IMR-90 (cell line): ENCODE data around the gene ZSCAN16. TPM values are rescaled to one million over a fixed set of nuclear protein-coding genes. Genes with fewer than 3 reads are reported as not detected.

Source experiments
- ATAC-seq: fragments of 200-7000 bp; cut with Tn5 transposase; 2 replicates; pipeline ENCODE4 v1.9.1; 2020; ENCODE audit warnings: low read depth, mild to moderate bottlenecking, moderate library complexity
- BruUV-seq: library from RNA; stranded (reverse); fragments of 400-500 nt; replicated peaks from 2 replicates; lab custom pipeline; 2021; lab: Mats Ljungman, UMichigan
- CTCF ChIA-PET: fragments of 300-600 bp; formaldehyde crosslinking; extraction: SDS; loops from one replicate; lab custom pipeline; 2021; ENCODE audit warnings: antibody characterized with exemption; lab: Yijun Ruan, JAX
- POLR2A ChIA-PET: fragments of 300-600 bp; sonication (Branson Sonifier 250); formaldehyde crosslinking; loops from one replicate; lab custom pipeline; 2022; ENCODE audit warnings: antibody characterized with exemption; ENCODE audit not compliant: unreplicated experiment; lab: Charles Lee
- DNase-seq: peaks from one replicate; pipeline ENCODE4 v3.0.0; 2013
- H2AFZ ChIP-seq: replicated peaks from 2 replicates; pipeline ENCODE3; 2013; ENCODE audit warnings: low read length, mild to moderate bottlenecking; ENCODE audit not compliant: poor library complexity
- H2AK5ac ChIP-seq: 2 replicates; pipeline ENCODE4 v1.6.1; 2013; ENCODE audit warnings: low read depth, low read length, inconsistent platforms
- H2AK9ac ChIP-seq: replicated peaks from 2 replicates; pipeline ENCODE3; 2013; ENCODE audit warnings: mild to moderate bottlenecking, low read depth, low read length, moderate library complexity; ENCODE audit not compliant: poor library complexity
- H2BK120ac ChIP-seq: 2 replicates; pipeline ENCODE4 v1.6.1; 2013; ENCODE audit warnings: low read depth, low read length, inconsistent platforms
- H2BK15ac ChIP-seq: 3 replicates; pipeline ENCODE4 v1.6.1; 2013; ENCODE audit warnings: low read depth, low read length, inconsistent platforms
- H2BK20ac ChIP-seq: 2 replicates; pipeline ENCODE4 v1.6.1; 2013; ENCODE audit warnings: low read depth, mild to moderate bottlenecking, inconsistent platforms, low read length, moderate library complexity
- H2BK5ac ChIP-seq: 2 replicates; pipeline ENCODE4 v1.6.1; 2013; ENCODE audit warnings: mild to moderate bottlenecking, low read depth, low read length, inconsistent platforms; ENCODE audit not compliant: poor library complexity, severe bottlenecking
- H3K14ac ChIP-seq: replicated peaks from 2 replicates; pipeline ENCODE4 v1.6.1; 2013; ENCODE audit warnings: low read depth, low read length, inconsistent platforms
- H3K18ac ChIP-seq: 2 replicates; pipeline ENCODE4 v1.6.1; 2013; ENCODE audit warnings: low read depth, low read length, control low read depth
- H3K23ac ChIP-seq: 2 replicates; pipeline ENCODE4 v1.6.1; 2013; ENCODE audit warnings: low read depth, low read length, inconsistent platforms
- H3K27ac ChIP-seq: 2 replicates; pipeline ENCODE4 v1.5.1; 2013; ENCODE audit warnings: mild to moderate bottlenecking, control low read depth, low read length; ENCODE audit not compliant: insufficient read depth
- H3K27me3 ChIP-seq: 2 replicates; pipeline ENCODE4 v1.6.1; 2013; ENCODE audit warnings: low read length; ENCODE audit not compliant: control insufficient read depth, insufficient read depth
- H3K36me3 ChIP-seq: 2 replicates; pipeline ENCODE4 v1.6.1; 2013; ENCODE audit warnings: low read length, mixed read lengths; ENCODE audit not compliant: control insufficient read depth, insufficient read depth
- H3K4ac ChIP-seq: 2 replicates; pipeline ENCODE4 v1.6.1; 2013; ENCODE audit warnings: low read depth, low read length, inconsistent platforms
- H3K4me1 ChIP-seq: 2 replicates; pipeline ENCODE4 v1.6.1; 2013; ENCODE audit warnings: low read length, mixed read lengths; ENCODE audit not compliant: control insufficient read depth, insufficient read depth
- H3K4me2 ChIP-seq: 2 replicates; pipeline ENCODE4 v1.6.1; 2013; ENCODE audit warnings: low read depth, mild to moderate bottlenecking, control low read depth, low read length, moderate library complexity
- H3K4me3 ChIP-seq: 2 replicates; pipeline ENCODE4 v1.5.1; 2013; ENCODE audit warnings: low read depth, mild to moderate bottlenecking, control low read depth, low read length, moderate library complexity; ENCODE audit not compliant: insufficient read depth
- H3K56ac ChIP-seq: 2 replicates; pipeline ENCODE4 v1.6.1; 2013; ENCODE audit warnings: low read length, inconsistent platforms; ENCODE audit not compliant: insufficient read depth; ENCODE audit errors: extremely low read depth
- H3K79me1 ChIP-seq, 2 experiments: 2 replicates each; pipeline ENCODE4 v1.6.1; 2013; ENCODE audit warnings: low read length in 2 of 2, inconsistent platforms in 1 of 2, low read depth in 1 of 2
- H3K9ac ChIP-seq: 2 replicates; pipeline ENCODE4 v1.6.1; 2013; ENCODE audit warnings: low read depth, low read length, control low read depth
- H3K9me1 ChIP-seq: 2 replicates; pipeline ENCODE4 v1.6.1; 2013; ENCODE audit warnings: low read length, inconsistent platforms; ENCODE audit not compliant: insufficient read depth
- H3K9me3 ChIP-seq: 2 replicates; pipeline ENCODE4 v1.6.1; 2013; ENCODE audit warnings: low read length; ENCODE audit not compliant: control insufficient read depth, insufficient read depth
- H4K20me1 ChIP-seq: 2 replicates; pipeline ENCODE4 v1.6.1; 2013; ENCODE audit warnings: low read length, inconsistent platforms; ENCODE audit not compliant: insufficient read depth
- H4K5ac ChIP-seq: 2 replicates; pipeline ENCODE4 v1.6.1; 2013; ENCODE audit warnings: mild to moderate bottlenecking, low read depth, low read length, control low read depth
- H4K8ac ChIP-seq, 2 experiments: 2 replicates each; pipeline ENCODE4 v1.6.1; 2013; ENCODE audit warnings: low read depth in 2 of 2, low read length in 2 of 2, control low read depth in 1 of 2, inconsistent platforms in 1 of 2
- H4K91ac ChIP-seq: 2 replicates; pipeline ENCODE4 v1.6.1; 2013; ENCODE audit warnings: low read depth, low read length, inconsistent platforms; ENCODE audit not compliant: insufficient read depth
- BHLHE40 ChIP-seq: fragments of 150-350 bp; IDR thresholded peaks from 2 replicates; pipeline ENCODE4 v1.6.1; 2016; ENCODE audit warnings: mild to moderate bottlenecking, low read depth, low read length
- CEBPB ChIP-seq: IDR thresholded peaks from 2 replicates; pipeline ENCODE4 v1.6.1; 2012; ENCODE audit warnings: low read depth, low read length, improper control_type of control experiment
- CHD1 ChIP-seq: IDR thresholded peaks from 2 replicates; pipeline ENCODE4 v1.6.1; 2012; ENCODE audit warnings: low read depth, low read length, improper control_type of control experiment
- FOS ChIP-seq: fragments of 150-350 bp; IDR thresholded peaks from 2 replicates; pipeline ENCODE4 v1.6.1; 2016; ENCODE audit warnings: low read depth, low read length
- MAFK ChIP-seq: IDR thresholded peaks from 2 replicates; pipeline ENCODE4 v1.6.1; 2012; ENCODE audit warnings: low read depth, low read length, improper control_type of control experiment
- MXI1 ChIP-seq: IDR thresholded peaks from 2 replicates; pipeline ENCODE4 v1.6.1; 2012; ENCODE audit warnings: low read depth, mild to moderate bottlenecking, low read length, moderate library complexity, borderline replicate concordance
- POLR2A ChIP-seq: IDR thresholded peaks from 2 replicates; pipeline ENCODE4 v1.6.1; 2012; ENCODE audit warnings: mild to moderate bottlenecking, low read depth, low read length
- RAD21 ChIP-seq: IDR thresholded peaks from 2 replicates; pipeline ENCODE4 v1.6.1; 2012; ENCODE audit warnings: low read length, improper control_type of control experiment
- SMC3 ChIP-seq: fragments of 150-350 bp; IDR thresholded peaks from 2 replicates; pipeline ENCODE4 v1.6.1; 2016; ENCODE audit warnings: low read depth, mild to moderate bottlenecking, antibody characterized with exemption, low read length, moderate library complexity
- WGBS, 2 experiments: methylation state at CpG; one replicate each; pipeline versions ENCODE4 v1.1.5 to v1.1.7; 2013; ENCODE audit warnings: missing lambda C conversion rate in 2 of 2; ENCODE audit not compliant: insufficient read length in 1 of 2; ENCODE audit errors: extremely low coverage in 2 of 2; 5-methylcytosine and 5-hydroxymethylcytosine counted together
- dilution Hi-C: fragments of 300-500 bp; cut with HindIII; formaldehyde crosslinking; loops from one replicate; pipeline ENCODE4 v1.14.3; 2018; ENCODE audit warnings: low sequenced_read_pairs; ENCODE audit not compliant: unreplicated experiment
- in situ Hi-C: fragments of 300-500 bp; cut with MboI; formaldehyde crosslinking; loops from 3 replicates; pipeline ENCODE4 v1.14.3; 2019; ENCODE audit warnings: low sequenced_read_pairs, inconsistent platforms, mixed read lengths
- intact Hi-C: fragments of 100-400 bp; cut with micrococcal nuclease; formaldehyde crosslinking; loops from 2 replicates; pipeline ENCODE4 v1.10.0; 2022
- polyA plus RNA-seq, 3 experiments: library from polyadenylated mRNA; depleted of rRNA; stranded (reverse); fragments of >200 nt; gene quantifications; 2 replicates each; pipeline ENCODE4 v1.2.3, GENCODE V29; 2012; ENCODE audit warnings: low replicate concordance in 1 of 3
- total RNA-seq: library from RNA; depleted of rRNA; stranded (reverse); fragments of >200 nt; gene quantifications from 2 replicates; pipeline ENCODE4 v1.2.3, GENCODE V29; 2012
- TF ChIP-seq, protein P1 (sequence below): fragments of 150-350 bp; IDR thresholded peaks from 2 replicates; pipeline ENCODE4 v1.6.1; 2017; ENCODE audit warnings: mild to moderate bottlenecking, antibody characterized with exemption, low read length, low read depth

The ZSCAN16 gene
- total and polyA plus RNA-seq, 2 of the 4 experiments (the other 2 are of a cell fraction), result 1.8 to 3.0 TPM

- Histone ChIP-seq H3K36me3 (no peaks in the 10 kb centered on the region; the same call in 1 of the 2 replicates), H2BK15ac (no peak overlapping the region), H3K23ac (no peak overlapping the region), H3K4ac (no peak overlapping the region), H3K4me1 (peaks cover 2% of the 10 kb centered on the region; the same call in 1 of the 2 replicates), H3K56ac (no peak overlapping the region), H4K91ac (no peak overlapping the region), H3K9me1 (no peaks in the 10 kb centered on the region), H3K18ac (no peak overlapping the region), H3K9me3 (no peaks in the 10 kb centered on the region), H3K79me1 (peaks cover 2 to 33% of the 10 kb centered on the region in 2 experiments; a peak in 3 of 4 replicates), H4K20me1 (no peaks in the 10 kb centered on the region), H4K5ac (no peak overlapping the region), H3K27me3 (no peaks in the 10 kb centered on the region), H3K27ac (no peak overlapping the region), H3K4me2 (peak overlapping the region; percentile 48; the same call in 1 of the 2 replicates), H3K9ac (no peak overlapping the region), H2BK5ac (no peak overlapping the region), H2AK9ac (no peak overlapping the region), H2AK5ac (no peak overlapping the region), H3K14ac (no peak overlapping the region), H2AFZ (no peak overlapping the region), H3K4me3 (no peak overlapping the region; the same call in 1 of the 2 replicates), H4K8ac (no peak overlapping the region), H2BK20ac (no peak overlapping the region), H2BK120ac (no peak overlapping the region)
- intact Hi-C loops (loop anchor here (2.0 to 5.0 kb wide), 3 partner anchors 15 to 257 kb away; partner anchors contain the start of genes ZSCAN12, ZSCAN16 and ZSCAN26), in situ Hi-C loops (loop anchor here (10.0 kb wide), 1 partner anchor 75 kb away; no protein-coding TSS in a partner anchor), dilution Hi-C loops (no loop called here)
- ATAC-seq (no peak), DNase-seq (no peak)
- POLR2A ChIA-PET, result interaction anchor here (0.5 kb wide), 1 partner anchor 232 kb away, joined by 3 read pairs; no protein-coding TSS in a partner anchor
- TF ChIP-seq MAFK (no peak), POLR2A (no peak), MXI1 (no peak), BHLHE40 (no peak), RAD21 (no peak), FOS (no peak), SMC3 (no peak), CHD1 (no peak), CEBPB (no peak)
- TF ChIP-seq, protein P1, sequence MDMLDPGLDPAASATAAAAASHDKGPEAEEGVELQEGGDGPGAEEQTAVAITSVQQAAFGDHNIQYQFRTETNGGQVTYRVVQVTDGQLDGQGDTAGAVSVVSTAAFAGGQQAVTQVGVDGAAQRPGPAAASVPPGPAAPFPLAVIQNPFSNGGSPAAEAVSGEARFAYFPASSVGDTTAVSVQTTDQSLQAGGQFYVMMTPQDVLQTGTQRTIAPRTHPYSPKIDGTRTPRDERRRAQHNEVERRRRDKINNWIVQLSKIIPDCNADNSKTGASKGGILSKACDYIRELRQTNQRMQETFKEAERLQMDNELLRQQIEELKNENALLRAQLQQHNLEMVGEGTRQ, result no peak
- CTCF ChIA-PET, result interaction anchor here (1.1 to 1.5 kb wide), 2 partner anchors 9 to 216 kb away, joined by 3 to 5 read pairs; no protein-coding TSS in a partner anchor
- WGBS, 2 experiments, result 100% methylated on average over 1 of the region's 9 CpGs; no CpG with 5 or more reads in 1 of the 2 experiments
- no TSS peak for BruUV-seq
Measured at GRCh38 chr6:28139860-28140543, 15.6 kb downstream of the ZSCAN16 start.
